PC-3 (cell line): ENCODE data around the gene FH.

ENCODE experiments used
- CTCF ChIP-seq: fragments of 300-600 bp; sonication (generic); conservative IDR thresholded peaks from 2 replicates; pipeline ENCODE4 v1.5.1; 2017; ENCODE audit warnings: antibody characterized with exemption, low read depth, mild to moderate bottlenecking, low read length
- EZH2 ChIP-seq: fragments of 300-600 bp; sonication (generic); IDR thresholded peaks from one replicate; pipeline ENCODE4 v1.6.1; 2017; ENCODE audit warnings: antibody characterized with exemption, mild to moderate bottlenecking, low read length; ENCODE audit not compliant: unreplicated experiment
- EZH2phosphoT487 ChIP-seq: fragments of 300-600 bp; sonication (generic); IDR thresholded peaks from 2 replicates; pipeline ENCODE4 v1.6.1; 2018; ENCODE audit warnings: mild to moderate bottlenecking, antibody characterized with exemption, low read length, borderline replicate concordance

- TF ChIP-seq CTCF (no peak), EZH2phosphoT487 (no peak), EZH2 (no peak)
Observed at GRCh38 chr1:241451956-241452355, 67.6 kb downstream of the FH start.
